GM12873 (cell line): ENCODE measurements around the gene VGLL4.

Experiments used
- CTCF ChIP-seq: IDR thresholded peaks from 2 replicates; pipeline ENCODE4 v1.5.1; 2012; ENCODE audit warnings: low read depth, mild to moderate bottlenecking, moderate library complexity, low read length, control low read depth; ENCODE audit not compliant: insufficient read depth; ENCODE audit errors: missing control alignments

VGLL4 gene

GRCh38 chr3:11535243-11535960 is 108.3 kb downstream of the VGLL4 start:
- TF ChIP-seq CTCF, result no peak

- TF ChIP-seq CTCF, result no peak
Observed at GRCh38 chr3:11534793-11535101, 109.0 kb downstream of the VGLL4 start.

DNA sequence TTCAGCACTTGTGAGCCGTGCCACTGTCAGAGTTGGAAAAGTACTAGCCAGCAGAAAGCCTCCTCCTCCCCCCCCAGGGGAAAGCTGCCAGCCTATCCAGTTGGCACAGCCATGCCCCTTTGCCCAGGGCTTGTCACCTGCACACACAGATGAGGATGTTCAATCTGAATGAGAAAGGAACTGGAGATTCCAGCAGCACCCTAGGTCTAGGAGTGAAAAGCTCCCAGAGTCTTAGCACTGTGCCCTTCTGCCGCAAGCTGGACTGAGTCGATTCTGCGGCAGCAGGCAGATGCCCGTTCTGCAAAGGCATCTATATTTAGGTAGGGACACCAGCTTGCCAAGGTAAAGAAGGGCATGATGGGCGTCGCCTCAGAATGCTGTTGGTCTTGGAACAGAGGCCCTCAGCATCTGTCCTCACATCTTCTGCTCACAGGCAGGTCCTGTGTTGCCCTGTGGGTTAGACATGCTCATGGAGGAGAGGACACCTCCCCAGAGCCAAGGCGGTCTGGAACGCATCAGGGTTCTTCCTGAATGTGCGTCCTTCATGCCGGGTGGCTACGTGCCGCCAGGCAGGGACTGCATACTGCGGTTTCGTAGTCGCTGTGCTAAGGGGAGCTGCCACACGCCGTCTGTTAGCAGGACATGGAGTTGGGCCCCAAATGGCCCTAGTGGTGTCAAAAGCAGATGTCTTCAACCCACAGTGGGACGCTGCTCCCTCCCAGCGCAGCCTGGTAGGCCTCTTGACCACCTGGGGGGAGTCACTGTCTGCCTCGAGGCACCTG is 109.5 kb downstream of the VGLL4 start:
- no peak for TF ChIP-seq CTCF

DNA sequence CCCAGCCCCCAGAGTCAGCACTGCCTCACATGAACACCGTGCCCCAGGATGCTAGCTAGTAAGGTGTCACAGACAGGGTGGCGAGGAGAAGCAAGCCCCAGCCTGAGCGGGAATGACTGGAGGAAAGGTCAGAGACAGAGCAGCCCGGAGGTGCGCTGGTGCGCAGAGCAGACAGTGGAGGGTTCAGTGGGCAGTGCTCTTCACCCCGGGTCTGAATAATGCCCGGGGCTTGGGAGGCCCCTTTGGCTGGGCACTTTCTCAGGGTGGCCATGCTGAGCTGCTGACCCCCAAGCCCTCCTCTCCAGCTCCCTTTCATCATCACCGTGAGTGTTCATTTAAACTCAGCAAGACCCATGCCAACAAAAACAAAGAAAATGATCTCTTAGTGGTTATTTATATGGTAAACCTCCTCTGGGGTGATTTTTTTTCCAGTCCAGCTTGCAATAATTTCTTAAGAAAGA is 110.8 kb downstream of the VGLL4 start:
- no peak for TF ChIP-seq CTCF

DNA sequence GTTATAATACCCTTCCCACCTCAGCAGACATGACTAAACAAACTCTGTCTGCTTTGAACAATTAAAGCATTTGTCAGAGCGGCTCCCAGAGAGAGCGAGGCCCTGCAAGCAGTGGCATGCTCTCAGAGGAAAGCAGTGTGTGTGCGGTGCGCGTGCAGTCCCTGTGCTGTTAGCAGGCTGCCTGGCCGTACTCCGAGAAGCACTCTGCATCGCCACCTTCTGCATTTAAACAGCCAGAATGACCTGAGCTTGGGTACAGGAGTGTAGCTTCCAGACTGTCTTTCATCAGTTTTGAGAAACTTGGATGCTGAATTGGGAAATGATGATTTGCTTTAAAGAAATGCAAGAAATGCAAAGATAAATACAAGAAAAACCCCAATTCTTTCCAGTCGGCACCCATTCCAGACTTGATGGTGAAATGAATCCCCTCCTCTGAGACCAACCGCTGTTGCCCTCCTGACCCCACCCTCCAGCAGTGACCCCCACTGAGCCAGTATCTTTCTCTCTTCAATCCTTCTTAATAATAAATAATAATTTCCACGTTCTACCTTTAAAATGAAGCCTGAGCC is 113.5 kb downstream of the VGLL4 start:
- TF ChIP-seq CTCF, result no peak

GRCh38 chr3:11529281-11529680 is 114.4 kb downstream of the VGLL4 start:
- TF ChIP-seq CTCF, result no peak

GRCh38 chr3:11523572-11524101 is 120.1 kb downstream of the VGLL4 start:
- no peak for TF ChIP-seq CTCF
